A549 treated with CpdA at 1 μM for 4 hours (cell line): ENCODE measurements around the gene PNKP. TPM values are rescaled to one million over a fixed set of nuclear protein-coding genes. Genes with fewer than 3 reads are reported as not detected.

Experiments
- total RNA-seq: library from RNA; stranded (reverse); fragments of 200-300 nt; extraction: Qiagen RNA extraction; gene quantifications from 5 replicates; pipeline ENCODE4 v1.2.3, GENCODE V29; 2022; ENCODE audit warnings: low read depth

PNKP gene
- total RNA-seq, result 45.9 to 63.6 TPM (median 50.4 TPM) in 5 replicates

GRCh38 chr19:49866933-49867782 is at the start of gene PNKP:
PNKP (minus strand) TSS chr19:49867576; CDS start chr19:49867204, 372 bp downstream.

GRCh38 chr19:49896863-49897621 is 29.7 kb upstream of the PNKP start, which contains the start of gene IL4I1:
IL4I1 (minus strand) TSS chr19:49896887; CDS start chr19:49896160, 727 bp downstream.

GRCh38 chr19:49877020-49877878 is 9.9 kb upstream of the PNKP start, which contains the start of the genes AKT1S1 and TBC1D17:
AKT1S1 (minus strand) TSS chr19:49877355; CDS start chr19:49873295, 4,060 bp downstream.
TBC1D17 (plus strand) TSS chr19:49877702; CDS start chr19:49877724, 22 bp downstream.

GRCh38 chr19:49850487-49851342 is 16.7 kb downstream of the PNKP start, which contains the start of gene PTOV1:
PTOV1 (plus strand) TSS chr19:49851159.

GRCh38 chr19:49817964-49818648 is 49.3 kb downstream of the PNKP start, which contains the start of gene MED25:
MED25 (plus strand) TSS chr19:49818289; CDS start chr19:49818342, 53 bp downstream.

GRCh38 chr19:49812997-49813861 is 54.1 kb downstream of the PNKP start, which contains the start of gene FUZ:
FUZ (minus strand) TSS chr19:49813292; CDS start chr19:49813106, 186 bp downstream.

Other genes starting within 250 kb of the PNKP start
- 78.0 to 135 TPM (median 125 TPM) in 5 replicates for gene RRAS, start 227.4 kb downstream of the PNKP start, total RNA-seq
- 45.8 to 71.4 TPM (median 69.7 TPM) in 5 replicates for gene SCAF1, start 225.4 kb downstream of the PNKP start, total RNA-seq
- gene IRF3, start 201.7 kb downstream of the PNKP start, total RNA-seq, result 90.0 to 124 TPM (median 114 TPM) in 5 replicates
- 53.6 to 76.6 TPM (median 68.8 TPM) in 5 replicates for gene BCL2L12, start 201.6 kb downstream of the PNKP start, total RNA-seq
- gene PRMT1, start 190.3 kb downstream of the PNKP start, total RNA-seq, result 399 to 454 TPM (median 422 TPM) in 5 replicates
- gene ADM5, start 178.0 kb downstream of the PNKP start, total RNA-seq, result 3.9 to 7.0 TPM (median 6.8 TPM) in 5 replicates
- 13.3 to 15.1 TPM (median 13.5 TPM) in 5 replicates for gene CPT1C, start 176.5 kb downstream of the PNKP start, total RNA-seq
- not detected in 5 replicates for gene TSKS, start 104.3 kb downstream of the PNKP start, total RNA-seq
- gene AP2A1, start 100.6 kb downstream of the PNKP start, total RNA-seq, result 46.0 to 56.6 TPM (median 51.1 TPM) in 5 replicates
- gene FUZ, start 54.3 kb downstream of the PNKP start, total RNA-seq, result 13.7 to 16.0 TPM (median 15.2 TPM) in 5 replicates
- gene MED25, start 49.3 kb downstream of the PNKP start, total RNA-seq, result 46.9 to 68.9 TPM (median 60.0 TPM) in 5 replicates
- 109 to 159 TPM (median 143 TPM) in 5 replicates for gene PTOV1, start 16.4 kb downstream of the PNKP start, total RNA-seq
- gene AKT1S1, start 9.8 kb upstream of the PNKP start, total RNA-seq, result 70.9 to 125 TPM (median 113 TPM) in 5 replicates
- 21.2 to 24.9 TPM (median 24.4 TPM) in 5 replicates for gene TBC1D17, start 10.1 kb upstream of the PNKP start, total RNA-seq
- gene IL4I1, start 29.3 kb upstream of the PNKP start, total RNA-seq, result 0.44 to 1.2 TPM (median 0.91 TPM) in 5 replicates
- 48.8 to 56.8 TPM (median 55.5 TPM) in 5 replicates for gene ATF5, start 61.6 kb upstream of the PNKP start, total RNA-seq
- 81.6 to 100 TPM (median 97.6 TPM) in 5 replicates for gene NUP62, start 61.9 kb upstream of the PNKP start, total RNA-seq
- gene SIGLEC11, start 93.6 kb upstream of the PNKP start, total RNA-seq, result not detected in 5 replicates
- gene VRK3, start 157.8 kb upstream of the PNKP start, total RNA-seq, result 41.1 to 44.2 TPM (median 43.6 TPM) in 5 replicates
- gene ZNF473, start 158.4 kb upstream of the PNKP start, total RNA-seq, result 9.1 to 11.5 TPM (median 10.6 TPM) in 5 replicates